Measurements from ENCODE around the gene VAT1.
"Not testable (repeated sequence)": the region's sequence is repeated elsewhere in the genome, so short reads cannot be mapped to it uniquely, and the experiment has no call there.

Gene VAT1

GRCh38 chr17:43021741-43022512, at the start of gene VAT1:
VAT1 (minus strand) TSS chr17:43022385; CDS start chr17:43022322, 63 bp downstream.
- peak; percentile 37 for DNase-seq

- DNase-seq, result no peak
Measured at GRCh38 chr17:43070872-43071271, 48.7 kb upstream of the VAT1 start.

- DNase-seq, result no peak
Measured at GRCh38 chr17:43070257-43070656, 48.1 kb upstream of the VAT1 start.

GRCh38 chr17:43069368-43069898, 47.2 kb upstream of the VAT1 start:
- DNase-seq, result no peak

GRCh38 chr17:43068570-43069367, 46.6 kb upstream of the VAT1 start:
- no peak for DNase-seq

- DNase-seq, result no peak
Measured at GRCh38 chr17:43062984-43063638, 40.9 kb upstream of the VAT1 start.

- DNase-seq, result no peak
Measured at GRCh38 chr17:43056051-43056450, 33.9 kb upstream of the VAT1 start.

- not testable (repeated sequence) for DNase-seq
Measured at GRCh38 chr17:43053008-43053407, 30.8 kb upstream of the VAT1 start.

- no peak for DNase-seq
Measured at GRCh38 chr17:43051969-43052368, 29.8 kb upstream of the VAT1 start.

GRCh38 chr17:43044024-43044423, 21.8 kb upstream of the VAT1 start:
- DNase-seq, result no peak

- no peak for DNase-seq
Measured at GRCh38 chr17:43043307-43043706, 21.1 kb upstream of the VAT1 start.

GRCh38 chr17:43042025-43042628, 19.9 kb upstream of the VAT1 start:
- DNase-seq, result no peak

GRCh38 chr17:43040655-43041054, 18.5 kb upstream of the VAT1 start:
- DNase-seq, result no peak

- no peak for DNase-seq
Measured at GRCh38 chr17:43039646-43040045, 17.5 kb upstream of the VAT1 start.

- DNase-seq, result no peak
Measured at GRCh38 chr17:43034894-43035293, 12.7 kb upstream of the VAT1 start.

- no peak for DNase-seq
Measured at GRCh38 chr17:43033948-43034881, 12.0 kb upstream of the VAT1 start.

GRCh38 chr17:43031666-43032065, 9.5 kb upstream of the VAT1 start:
- no peak for DNase-seq

- no peak for DNase-seq
Measured at GRCh38 chr17:43030137-43030767, 8.1 kb upstream of the VAT1 start.

GRCh38 chr17:43028221-43028861, 6.2 kb upstream of the VAT1 start:
- no peak for DNase-seq

GRCh38 chr17:43027091-43028032, 5.2 kb upstream of the VAT1 start:
- no peak for DNase-seq

All from DMS153 (cell line).